Rectal smooth muscle tissue (tissue), 1 donor: Measurements from ENCODE around the gene TMEM213.

ENCODE experiments used
- H3K27ac ChIP-seq: one replicate; pipeline ENCODE4 v1.7.0; 2013; ENCODE audit warnings: low read depth, low read length, inconsistent platforms
- H3K27me3 ChIP-seq: one replicate; pipeline ENCODE4 v1.7.0; 2013; ENCODE audit warnings: low read length; ENCODE audit not compliant: control insufficient read depth, insufficient read depth
- H3K36me3 ChIP-seq: one replicate; pipeline ENCODE4 v1.7.0; 2013; ENCODE audit warnings: low read length; ENCODE audit not compliant: control insufficient read depth, insufficient read depth
- H3K4me1 ChIP-seq: one replicate; pipeline ENCODE4 v1.7.0; 2013; ENCODE audit warnings: low read length; ENCODE audit not compliant: control insufficient read depth, insufficient read depth
- H3K4me3 ChIP-seq: one replicate; pipeline ENCODE4 v1.7.0; 2013; ENCODE audit warnings: low read length
- H3K9ac ChIP-seq: one replicate; pipeline ENCODE4 v1.7.0; 2013; ENCODE audit warnings: low read length

TMEM213 gene

DNA sequence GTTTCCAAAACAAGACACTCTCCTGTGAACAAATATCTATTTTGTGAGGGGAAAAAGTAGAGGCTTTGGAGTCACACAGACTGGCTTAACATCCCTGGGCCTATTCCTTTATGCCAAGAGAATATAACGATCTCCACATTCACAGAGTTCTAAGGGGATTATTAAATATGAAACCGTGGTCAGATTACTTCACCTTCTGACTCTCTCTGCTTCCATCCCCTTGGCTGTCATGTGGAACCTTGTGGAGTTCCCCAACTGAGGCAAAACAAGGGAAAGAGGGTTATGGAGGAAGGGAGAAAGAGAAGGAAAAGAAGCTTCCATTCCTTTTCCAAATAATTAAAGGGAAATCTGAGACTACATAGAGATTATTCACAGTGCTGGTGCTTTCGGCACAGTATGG lies 55.7 kb downstream of the TMEM213 start:
- Histone ChIP-seq H3K9ac (no peak overlapping the region), H3K36me3 (no peaks in the 10 kb centered on the region), H3K27ac (no peak overlapping the region), H3K4me3 (no peak overlapping the region), H3K27me3 (no peaks in the 10 kb centered on the region), H3K4me1 (no peaks in the 10 kb centered on the region)

DNA sequence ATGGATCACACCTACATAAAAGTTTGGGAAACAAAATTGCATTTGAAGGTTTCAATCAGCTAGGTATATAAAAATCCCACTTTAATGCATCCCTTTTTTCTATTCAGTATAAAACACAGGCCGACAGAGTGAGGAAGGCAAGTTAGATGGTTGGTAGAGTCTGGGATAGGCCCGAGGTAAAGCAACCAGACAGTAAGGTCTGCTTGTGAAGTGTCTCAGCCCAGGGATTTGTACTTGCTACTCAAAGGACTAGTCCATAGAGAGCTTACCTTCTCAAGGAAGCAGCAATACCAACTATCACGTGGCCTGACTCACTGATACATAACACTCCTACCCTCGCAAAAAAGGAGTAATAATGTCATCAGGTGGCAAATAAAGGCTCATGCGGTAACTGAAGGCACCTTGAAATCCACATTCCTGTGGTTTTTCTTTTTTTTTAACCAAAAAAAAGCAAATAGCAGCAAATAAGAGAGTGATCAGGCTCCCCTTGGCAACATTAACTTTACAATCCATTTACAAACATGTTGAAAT lies 56.4 kb downstream of the TMEM213 start:
- no peaks in the 10 kb centered on the region for H3K4me1 ChIP-seq
- H3K4me3 ChIP-seq: no peak overlapping the region
- H3K9ac ChIP-seq: no peak overlapping the region
- no peaks in the 10 kb centered on the region for H3K27me3 ChIP-seq
- H3K27ac ChIP-seq: no peak overlapping the region
- H3K36me3 ChIP-seq: no peaks in the 10 kb centered on the region

DNA sequence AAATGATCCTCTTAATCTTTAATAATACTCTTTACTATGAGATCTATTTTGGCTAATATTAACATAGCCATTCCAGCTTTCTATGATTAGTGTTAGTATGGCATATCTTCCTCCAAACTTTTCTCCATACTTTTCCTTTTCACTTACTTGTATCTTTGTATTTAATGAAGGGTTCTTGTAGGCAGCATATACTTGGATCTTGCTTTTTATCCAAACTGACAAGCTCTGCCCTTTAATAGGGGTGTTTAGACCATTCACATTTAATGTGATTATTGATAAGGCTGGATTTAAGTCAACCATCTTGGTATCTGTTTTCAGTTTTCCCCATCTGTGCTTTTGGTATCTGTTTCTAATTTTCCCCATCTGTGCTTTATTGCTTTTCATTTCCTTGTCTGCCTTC lies 59.9 kb downstream of the TMEM213 start:
- no peak overlapping the region for H3K27ac ChIP-seq
- no peaks in the 10 kb centered on the region for H3K4me1 ChIP-seq
- H3K9ac ChIP-seq: no peak overlapping the region
- H3K36me3 ChIP-seq: no peaks in the 10 kb centered on the region
- H3K4me3 ChIP-seq: no peak overlapping the region
- H3K27me3 ChIP-seq: no peaks in the 10 kb centered on the region

DNA sequence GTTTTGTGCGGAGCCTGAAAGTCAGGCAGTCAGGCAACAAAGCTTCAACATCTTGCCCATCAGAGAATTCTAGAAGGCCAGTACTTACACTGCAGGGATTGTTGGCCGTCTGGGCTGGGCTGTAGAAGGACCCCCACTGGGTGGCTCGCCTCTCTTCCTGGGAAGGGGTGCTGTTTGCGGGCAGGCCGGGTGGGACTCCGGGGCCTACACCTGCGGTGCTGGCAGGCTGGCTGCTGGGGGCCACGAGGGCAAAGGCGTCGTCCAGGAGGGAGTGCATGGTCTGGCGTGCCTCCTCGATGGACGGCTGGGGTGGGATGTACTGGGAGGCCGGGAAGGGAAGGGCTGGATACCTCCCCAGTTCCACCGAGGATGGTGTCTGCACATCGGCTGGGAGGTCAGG lies 63.3 kb downstream of the TMEM213 start:
- Histone ChIP-seq H3K4me1 (no peaks in the 10 kb centered on the region), H3K9ac (no peak overlapping the region), H3K27ac (no peak overlapping the region), H3K36me3 (no peaks in the 10 kb centered on the region), H3K27me3 (no peaks in the 10 kb centered on the region), H3K4me3 (no peak overlapping the region)

DNA sequence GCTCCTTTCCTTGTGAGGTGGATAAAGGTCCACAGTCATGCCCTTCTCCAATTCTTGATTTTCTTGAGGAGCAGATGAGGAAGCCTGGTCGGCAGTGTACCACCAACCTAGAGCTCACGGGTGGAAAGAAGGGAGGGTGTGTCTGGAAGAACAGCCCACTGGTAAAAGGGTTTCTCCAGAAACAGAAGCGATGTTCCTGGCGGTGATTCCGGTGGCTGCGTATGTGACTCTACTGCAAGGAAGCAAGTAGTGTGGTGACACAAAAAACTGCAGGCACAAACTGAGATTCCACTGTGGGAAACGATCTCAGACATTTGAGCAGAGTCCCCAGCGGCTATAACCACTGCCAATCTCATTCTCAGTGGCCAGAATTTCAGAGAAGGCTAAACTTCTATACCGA lies 66.1 kb downstream of the TMEM213 start:
- H3K4me1 ChIP-seq: no peaks in the 10 kb centered on the region
- no peak overlapping the region for H3K9ac ChIP-seq
- no peaks in the 10 kb centered on the region for H3K27me3 ChIP-seq
- H3K36me3 ChIP-seq: no peaks in the 10 kb centered on the region
- no peak overlapping the region for H3K4me3 ChIP-seq
- H3K27ac ChIP-seq: no peak overlapping the region

DNA sequence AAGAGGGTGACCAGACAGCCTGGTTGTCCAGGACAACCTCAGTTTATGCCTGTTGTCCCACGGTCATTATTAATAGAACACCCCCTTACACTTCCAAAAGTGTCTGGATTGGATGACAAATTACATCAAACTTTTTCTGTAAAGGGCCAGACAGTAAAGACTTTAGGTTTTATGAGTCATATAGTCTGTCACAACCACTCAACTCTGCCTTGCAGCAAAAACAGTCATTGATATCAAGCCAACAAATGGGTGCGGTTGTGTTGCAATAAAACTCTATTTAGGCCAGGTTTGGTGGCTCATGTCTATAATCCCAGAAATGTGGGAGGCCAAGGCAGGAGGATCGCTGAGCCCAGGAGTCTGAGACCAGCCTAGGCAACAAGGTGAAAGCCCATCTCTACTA lies 66.9 kb downstream of the TMEM213 start:
- H3K4me1 ChIP-seq: no peaks in the 10 kb centered on the region
- H3K36me3 ChIP-seq: no peaks in the 10 kb centered on the region
- H3K4me3 ChIP-seq: no peak overlapping the region
- H3K27me3 ChIP-seq: no peaks in the 10 kb centered on the region
- no peak overlapping the region for H3K27ac ChIP-seq
- H3K9ac ChIP-seq: no peak overlapping the region

DNA sequence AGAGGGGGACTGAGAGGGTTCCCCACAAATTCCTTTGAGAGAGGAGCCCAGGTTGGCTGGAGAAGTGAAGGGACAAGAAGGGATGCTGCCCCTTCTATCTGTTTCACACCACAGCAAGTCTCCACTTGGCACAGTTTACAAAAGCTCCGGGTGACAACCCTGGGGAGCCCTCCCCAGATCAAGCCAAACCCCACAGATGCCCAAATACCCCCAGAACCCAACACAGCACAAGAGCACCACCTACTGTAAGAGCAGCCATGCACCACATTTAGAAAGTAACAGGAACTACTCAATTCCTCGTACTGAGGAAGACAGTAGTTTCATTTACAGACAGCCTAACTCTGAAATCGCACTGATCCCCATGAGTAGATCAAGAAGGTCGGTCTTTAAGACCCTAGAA lies 68.0 kb downstream of the TMEM213 start:
- H3K27ac ChIP-seq: no peak overlapping the region
- no peak overlapping the region for H3K9ac ChIP-seq
- no peaks in the 10 kb centered on the region for H3K27me3 ChIP-seq
- no peak overlapping the region for H3K4me3 ChIP-seq
- peaks cover 3% of the 10 kb centered on the region for H3K36me3 ChIP-seq
- H3K4me1 ChIP-seq: no peaks in the 10 kb centered on the region

DNA sequence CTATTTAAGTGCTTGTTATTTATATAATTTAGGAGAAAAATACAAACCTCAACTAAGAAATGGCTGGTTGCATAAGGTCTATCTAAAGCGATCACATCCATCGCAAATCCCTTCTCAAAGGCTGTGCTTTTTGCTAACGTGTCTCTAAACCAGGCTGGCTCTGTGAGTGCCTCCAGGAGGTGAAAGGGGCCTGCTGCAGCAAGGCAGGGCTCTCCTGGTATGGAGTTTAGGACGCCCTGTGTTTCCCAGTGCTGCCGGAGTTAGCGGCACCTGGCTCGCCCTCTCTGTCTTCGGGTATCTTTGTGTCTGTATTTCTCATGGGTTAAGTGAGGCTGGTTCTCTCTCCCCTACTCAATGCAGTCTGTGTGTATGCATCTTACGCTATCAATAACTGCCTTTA lies 68.6 kb downstream of the TMEM213 start:
- no peaks in the 10 kb centered on the region for H3K27me3 ChIP-seq
- H3K4me3 ChIP-seq: no peak overlapping the region
- H3K36me3 ChIP-seq: peaks cover 3% of the 10 kb centered on the region
- H3K27ac ChIP-seq: no peak overlapping the region
- H3K9ac ChIP-seq: no peak overlapping the region
- no peaks in the 10 kb centered on the region for H3K4me1 ChIP-seq

DNA sequence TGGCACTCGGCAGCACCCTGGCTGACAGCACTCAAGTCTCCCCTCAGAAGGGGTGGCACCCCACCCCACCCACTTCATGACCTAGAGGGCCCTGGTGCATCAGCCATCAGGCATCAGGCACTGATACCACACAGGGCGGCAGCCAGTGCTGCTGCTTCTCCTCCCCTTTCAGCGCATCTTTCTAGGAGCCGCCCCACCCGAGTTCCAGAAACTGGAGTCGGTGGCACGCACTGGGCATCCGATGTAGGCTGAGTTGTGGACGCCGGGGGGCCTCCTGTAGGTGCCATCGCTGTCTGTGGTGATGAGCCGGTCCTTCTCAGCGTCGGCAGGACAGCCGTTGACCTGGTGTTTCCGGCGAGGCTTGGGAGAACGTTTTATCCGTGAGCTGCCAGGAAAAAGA lies 70.0 kb downstream of the TMEM213 start:
- H3K27ac ChIP-seq: no peak overlapping the region
- H3K27me3 ChIP-seq: no peaks in the 10 kb centered on the region
- no peaks in the 10 kb centered on the region for H3K4me1 ChIP-seq
- no peak overlapping the region for H3K4me3 ChIP-seq
- peaks cover 3% of the 10 kb centered on the region for H3K36me3 ChIP-seq
- no peak overlapping the region for H3K9ac ChIP-seq

DNA sequence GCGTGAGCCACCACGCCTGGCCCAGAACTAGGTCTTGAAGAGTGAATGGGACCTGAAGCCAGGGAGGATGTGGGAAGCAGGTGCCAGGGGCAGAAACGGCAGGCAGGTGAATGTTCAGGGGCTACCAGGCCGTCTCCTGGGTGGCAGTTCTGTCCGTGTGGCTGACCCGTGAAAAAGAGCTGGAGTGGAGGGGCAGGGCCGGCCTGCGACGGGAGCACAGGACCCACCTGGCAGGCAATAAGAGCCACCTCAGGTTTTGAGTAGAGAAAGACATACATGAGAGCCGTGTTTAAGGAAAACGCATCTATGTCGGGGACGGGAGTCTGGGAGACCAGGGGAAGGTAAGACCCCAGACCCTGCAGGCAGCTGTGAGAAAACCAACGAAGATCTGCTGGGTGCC lies 70.9 kb downstream of the TMEM213 start:
- Histone ChIP-seq H3K4me1 (no peaks in the 10 kb centered on the region), H3K27ac (no peak overlapping the region), H3K4me3 (no peak overlapping the region), H3K36me3 (peaks cover 3% of the 10 kb centered on the region), H3K27me3 (no peaks in the 10 kb centered on the region), H3K9ac (no peak overlapping the region)

DNA sequence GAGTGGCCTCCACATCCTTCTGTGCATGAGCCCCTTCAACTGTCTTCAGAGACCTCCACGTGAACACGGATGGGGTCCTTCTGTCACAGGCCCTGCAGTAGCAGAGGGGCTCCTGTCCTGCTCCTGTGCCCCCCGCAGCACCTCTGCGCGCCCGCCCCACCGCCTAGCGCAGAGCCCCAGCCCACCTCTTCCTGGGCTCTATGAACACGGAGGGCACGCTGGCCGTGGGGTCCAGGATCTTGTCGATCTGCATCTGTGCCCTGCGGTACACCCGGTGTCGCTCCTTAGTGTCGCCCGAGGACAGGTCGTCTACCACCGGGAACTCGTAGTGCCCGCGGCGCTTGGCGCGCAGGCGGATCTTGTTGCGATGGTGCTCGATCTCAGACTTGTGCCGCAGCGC lies 71.6 kb downstream of the TMEM213 start:
- H3K36me3 ChIP-seq: peaks cover 3% of the 10 kb centered on the region
- no peaks in the 10 kb centered on the region for H3K4me1 ChIP-seq
- no peaks in the 10 kb centered on the region for H3K27me3 ChIP-seq
- H3K27ac ChIP-seq: no peak overlapping the region
- no peak overlapping the region for H3K4me3 ChIP-seq
- no peak overlapping the region for H3K9ac ChIP-seq

DNA sequence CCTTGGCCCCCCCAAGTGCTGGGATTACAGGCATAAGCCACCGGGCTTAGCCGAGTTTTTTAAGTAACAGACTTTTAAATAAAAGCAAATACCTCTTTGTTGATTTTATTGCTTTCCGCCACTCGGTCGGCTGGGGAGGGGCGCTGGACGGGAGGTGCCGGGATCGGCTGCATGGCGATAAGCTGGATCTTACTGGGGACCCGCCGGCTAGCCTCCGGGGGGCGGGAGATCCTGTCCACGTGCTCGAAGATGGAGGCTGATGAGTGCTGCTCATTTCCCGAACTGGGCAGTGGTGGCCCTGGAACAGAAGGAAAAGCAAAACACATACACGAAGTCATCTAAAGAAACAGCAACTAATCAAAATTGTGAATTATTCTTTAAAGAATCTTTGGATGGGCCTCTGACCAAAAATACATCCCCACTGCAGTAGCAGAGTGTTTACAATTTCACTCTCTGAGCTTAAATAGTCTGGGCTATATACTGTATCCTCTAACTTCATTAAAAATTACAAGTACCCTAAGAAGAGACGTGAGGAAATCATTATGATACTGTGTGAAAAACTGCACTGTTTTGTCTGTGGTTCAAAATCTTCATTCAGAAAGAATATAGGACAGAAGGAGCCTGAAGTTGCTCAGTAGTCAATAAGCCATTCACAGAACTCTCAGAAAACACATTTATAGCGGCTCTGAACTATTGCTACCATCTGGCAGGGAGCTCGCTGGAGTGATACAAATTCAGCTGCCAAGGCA lies 73.4 kb downstream of the TMEM213 start:
- H3K27ac ChIP-seq: no peak overlapping the region
- H3K36me3 ChIP-seq: peaks cover 3% of the 10 kb centered on the region
- no peaks in the 10 kb centered on the region for H3K4me1 ChIP-seq
- H3K4me3 ChIP-seq: no peak overlapping the region
- no peaks in the 10 kb centered on the region for H3K27me3 ChIP-seq
- H3K9ac ChIP-seq: no peak overlapping the region

DNA sequence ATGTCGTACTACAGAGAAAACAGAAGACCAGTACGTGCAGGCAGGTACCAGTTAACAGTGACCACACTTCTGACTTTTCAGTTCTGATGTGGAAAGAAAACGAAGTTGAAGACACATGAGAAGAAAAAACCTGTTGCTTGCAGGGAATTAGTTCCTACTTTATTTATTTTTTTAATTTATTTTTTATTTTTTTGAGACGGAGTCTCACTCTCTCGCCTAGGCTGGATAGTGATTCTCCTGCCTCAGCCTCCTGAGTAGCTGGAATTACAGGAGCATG lies 74.0 kb downstream of the TMEM213 start:
- Histone ChIP-seq H3K4me3 (no peak overlapping the region), H3K36me3 (peaks cover 3% of the 10 kb centered on the region), H3K9ac (no peak overlapping the region), H3K4me1 (no peaks in the 10 kb centered on the region), H3K27ac (no peak overlapping the region), H3K27me3 (no peaks in the 10 kb centered on the region)
